Stimulated activated CD4-positive, alpha-beta T cell treated with anti-CD3 and anti-CD28 coated beads, Interleukin-1b, Interleukin-23, amount 100 ng/mL, for 48 hours (primary cell): ENCODE results near the gene COX7B2.

ENCODE experiments used
- DNase-seq: peaks from one replicate; pipeline ENCODE4 v3.0.0-alpha.2; 2020

Gene COX7B2

GRCh38 chr4:46698891-46699290, 210.2 kb downstream of the COX7B2 start:
- DNase-seq: no peak
